ENCODE measurements around the gene TSC22D2. TPM values are rescaled to one million over a fixed set of nuclear protein-coding genes. Genes with fewer than 3 reads are reported as not detected.
A peak's percentile ranks its signal among the peaks of the same experiment; 100 is the strongest.

TSC22D2 gene
- total and polyA plus RNA-seq, 2 of the 4 experiments (the other 2 are of a cell fraction) = 12.2 to 20.5 TPM

- TF ChIP-seq SMC3 (IDR thresholded peaks at IDR 0.05; ENCODE audit: low read depth, low read length) = no peak
Observed at GRCh38 chr3:150407051-150407807, 869 bp upstream of the TSC22D2 start (continued).

- ATAC-seq (ENCODE audit: low read depth) = peak; percentile 1; the same call in 1 of the 2 replicates
- intact Hi-C loops (cut with micrococcal nuclease) = loop anchor here (1.0 to 2.0 kb wide), 4 partner anchors 36 to 471 kb away; no protein-coding TSS in a partner anchor
Observed at GRCh38 chr3:150407808-150408220, 284 bp upstream of the TSC22D2 start.

More at GRCh38 chr3:150407808-150408220, 284 bp upstream of the TSC22D2 start:
- Histone ChIP-seq H2BK5ac (ENCODE audit: low read depth, low read length, poor library complexity, severe bottlenecking) (peak overlapping the region; percentile 98), H3K9me3 (ENCODE audit: control insufficient read depth, insufficient read depth, low read length) (no peaks in the 10 kb centered on the region), H4K8ac (ENCODE audit: low read depth in 2 of 2, low read length in 2 of 2) (peak overlapping the region; percentile 31 to 90), H3K56ac (ENCODE audit: extremely low read depth, insufficient read depth, low read length) (peak overlapping the region; percentile 99), H4K5ac (ENCODE audit: low read depth, low read length) (peak overlapping the region; percentile 74), H3K18ac (ENCODE audit: low read depth, low read length) (peak overlapping the region; percentile 91), H2BK15ac (ENCODE audit: low read depth, low read length) (peak overlapping the region; percentile 36), H2BK120ac (ENCODE audit: low read depth, low read length) (peak overlapping the region; percentile 84), H3K4ac (ENCODE audit: low read depth, low read length) (peak overlapping the region; percentile 84), H4K20me1 (ENCODE audit: insufficient read depth, low read length) (peaks cover 39% of the 10 kb centered on the region), H3K79me1 (ENCODE audit: low read depth in 1 of 2, low read length in 2 of 2) (peaks cover 4 to 6% of the 10 kb centered on the region in 2 experiments; a peak in 3 of 4 replicates), H3K14ac (replicated peaks; ENCODE audit: low read depth, low read length) (peak overlapping the region; percentile 71), H2AFZ (replicated peaks; ENCODE audit: low read length, poor library complexity) (peak overlapping the region; percentile 92), H3K27ac (ENCODE audit: insufficient read depth, low read length) (peak overlapping the region; percentile 85), H3K9me1 (ENCODE audit: insufficient read depth, low read length) (no peaks in the 10 kb centered on the region), H3K4me2 (ENCODE audit: low read depth, low read length) (peak overlapping the region; percentile 97), H2AK9ac (replicated peaks; ENCODE audit: low read depth, low read length, poor library complexity) (no peak overlapping the region), H3K4me1 (ENCODE audit: control insufficient read depth, insufficient read depth, low read length) (no peaks in the 10 kb centered on the region), H4K91ac (ENCODE audit: insufficient read depth, low read depth, low read length) (peak overlapping the region; percentile 78), H3K4me3 (ENCODE audit: insufficient read depth, low read depth, low read length) (peak overlapping the region; percentile 76), H3K36me3 (ENCODE audit: control insufficient read depth, insufficient read depth, low read length) (peaks cover 6% of the 10 kb centered on the region), H2AK5ac (ENCODE audit: low read depth, low read length) (no peak overlapping the region), H3K23ac (ENCODE audit: low read depth, low read length) (peak overlapping the region; percentile 70; the same call in 1 of the 2 replicates), H2BK20ac (ENCODE audit: low read depth, low read length) (peak overlapping the region; percentile 55; the same call in 1 of the 2 replicates), H3K27me3 (ENCODE audit: control insufficient read depth, insufficient read depth, low read length) (no peaks in the 10 kb centered on the region), H3K9ac (ENCODE audit: low read depth, low read length) (peak overlapping the region; percentile 84)
- dilution Hi-C loops (cut with HindIII; ENCODE audit: low sequenced_read_pairs, unreplicated experiment) (no loop called here), in situ Hi-C loops (cut with MboI; ENCODE audit: low sequenced_read_pairs) (loop anchor here (5.0 kb wide), 1 partner anchor 181 kb away; no protein-coding TSS in a partner anchor)
- peak; percentile 74 for DNase-seq
- ChIA-PET CTCF (interaction anchor here (0.5 to 1.3 kb wide), 2 partner anchors 168 to 643 kb away, joined by 3 to 5 read pairs; no protein-coding TSS in a partner anchor), POLR2A (ENCODE audit: unreplicated experiment) (interaction anchor here (0.6 kb wide), 1 partner anchor 21 kb away, joined by 5 read pairs; no protein-coding TSS in a partner anchor)
- WGBS, 2 experiments (ENCODE audit: extremely low coverage in 2 of 2, insufficient read length in 1 of 2) = 0% methylated on average over 2 of the region's 13 CpGs; no CpG with 5 or more reads in 1 of the 2 experiments
- TF ChIP-seq USF2 (IDR thresholded peaks at IDR 0.05; ENCODE audit: low read depth, low read length) (peak; percentile 22; the same call in 1 of the 2 replicates), RCOR1 (IDR thresholded peaks at IDR 0.05; ENCODE audit: insufficient replicate concordance, low read length) (no peak)
- no TSS peak for BruUV-seq (replicated peaks)
